ENCODE measurements around the gene WBP1L.

DNA sequence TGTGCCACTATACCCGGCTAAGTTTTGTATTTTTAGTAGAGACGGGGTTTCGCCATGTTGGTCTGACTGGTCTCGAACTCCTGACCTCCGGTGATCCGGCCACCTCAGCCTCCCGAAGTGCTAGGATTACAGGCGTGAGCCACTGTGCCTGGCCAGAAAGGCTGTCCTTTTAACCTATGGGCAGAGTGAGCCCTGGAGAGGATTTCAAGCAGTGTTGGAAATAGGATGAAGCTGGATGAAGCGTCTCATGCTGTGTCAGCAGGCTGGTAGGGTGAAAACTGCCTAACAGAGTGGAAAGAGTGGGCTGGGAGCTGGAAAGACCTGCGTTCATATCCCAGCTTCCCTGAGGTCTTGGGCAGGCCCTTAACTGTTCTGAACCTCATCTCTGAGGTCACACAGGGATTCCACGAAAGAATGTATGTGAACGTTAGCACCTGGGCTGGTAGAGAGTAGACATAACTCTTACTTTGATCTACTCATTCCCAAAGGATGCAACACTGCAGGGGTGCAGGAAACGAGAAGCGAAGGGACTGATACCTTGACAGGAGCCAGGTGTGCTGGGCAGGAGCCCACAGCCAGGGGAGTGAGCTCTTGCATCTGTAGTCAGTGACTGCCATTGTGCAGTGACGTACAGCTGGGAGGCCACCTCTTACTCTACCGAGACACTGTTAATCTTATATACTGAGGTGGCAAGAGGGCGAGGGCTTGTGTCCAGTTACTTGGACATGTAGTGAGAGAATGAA, 34.1 kb downstream of the WBP1L start:
- TF ChIP-seq, protein P1, sequence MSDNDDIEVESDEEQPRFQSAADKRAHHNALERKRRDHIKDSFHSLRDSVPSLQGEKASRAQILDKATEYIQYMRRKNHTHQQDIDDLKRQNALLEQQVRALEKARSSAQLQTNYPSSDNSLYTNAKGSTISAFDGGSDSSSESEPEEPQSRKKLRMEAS (IDR thresholded peaks at IDR 0.05; ENCODE audit: low read depth, low read length): no peak
- TF ChIP-seq, protein P2, sequence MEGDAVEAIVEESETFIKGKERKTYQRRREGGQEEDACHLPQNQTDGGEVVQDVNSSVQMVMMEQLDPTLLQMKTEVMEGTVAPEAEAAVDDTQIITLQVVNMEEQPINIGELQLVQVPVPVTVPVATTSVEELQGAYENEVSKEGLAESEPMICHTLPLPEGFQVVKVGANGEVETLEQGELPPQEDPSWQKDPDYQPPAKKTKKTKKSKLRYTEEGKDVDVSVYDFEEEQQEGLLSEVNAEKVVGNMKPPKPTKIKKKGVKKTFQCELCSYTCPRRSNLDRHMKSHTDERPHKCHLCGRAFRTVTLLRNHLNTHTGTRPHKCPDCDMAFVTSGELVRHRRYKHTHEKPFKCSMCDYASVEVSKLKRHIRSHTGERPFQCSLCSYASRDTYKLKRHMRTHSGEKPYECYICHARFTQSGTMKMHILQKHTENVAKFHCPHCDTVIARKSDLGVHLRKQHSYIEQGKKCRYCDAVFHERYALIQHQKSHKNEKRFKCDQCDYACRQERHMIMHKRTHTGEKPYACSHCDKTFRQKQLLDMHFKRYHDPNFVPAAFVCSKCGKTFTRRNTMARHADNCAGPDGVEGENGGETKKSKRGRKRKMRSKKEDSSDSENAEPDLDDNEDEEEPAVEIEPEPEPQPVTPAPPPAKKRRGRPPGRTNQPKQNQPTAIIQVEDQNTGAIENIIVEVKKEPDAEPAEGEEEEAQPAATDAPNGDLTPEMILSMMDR (IDR thresholded peaks at IDR 0.05; ENCODE audit: low read depth, low read length): no peak
